GM12878 (cell line): ENCODE measurements around the gene CDK5RAP3. TPM values are rescaled to one million over a fixed set of nuclear protein-coding genes. Genes with fewer than 3 reads are reported as not detected.

ENCODE experiments used
- ATAC-seq: fragments of 200-7000 bp; cut with Tn5 transposase; 3 replicates; pipeline ENCODE4 v1.9.1; 2020; ENCODE audit warnings: mild to moderate bottlenecking, moderate library complexity
- BruUV-seq: library from RNA; stranded (reverse); fragments of 400-500 nt; replicated peaks from 2 replicates; lab custom pipeline; 2021; lab: Mats Ljungman, UMichigan
- CTCF ChIA-PET: fragments of 300-600 bp; sonication (Branson Sonifier 250); formaldehyde crosslinking; extraction: SDS; loops from one replicate; lab custom pipeline; 2021; ENCODE audit warnings: inconsistent platforms; lab: Yijun Ruan, JAX
- POLR2A ChIA-PET: fragments of 350-600 bp; formaldehyde crosslinking; extraction: SDS; loops from one replicate; lab custom pipeline; 2021; ENCODE audit warnings: inconsistent platforms; lab: Charles Lee
- RAD21 ChIA-PET: fragments of 300-600 bp; sonication (Branson Sonifier 250); formaldehyde crosslinking; loops from one replicate; lab custom pipeline; 2023; ENCODE audit warnings: antibody characterized with exemption; ENCODE audit not compliant: unreplicated experiment; lab: Charles Lee
- SMC1A ChIA-PET: fragments of 300-600 bp; sonication (Branson Sonifier 250); formaldehyde crosslinking; loops from one replicate; lab custom pipeline; 2023; ENCODE audit not compliant: unreplicated experiment, uncharacterized antibody; lab: Charles Lee
- DNase-seq: peaks from one replicate; pipeline ENCODE4 v3.0.0-alpha.2; 2011; ENCODE audit warnings: low read depth, low spot score
- FAIRE-seq: peaks from 3 replicates; lab custom pipeline; 2011; peaks lifted over from hg19 to GRCh38; lab: Jason Lieb, UNC
- H2AFZ ChIP-seq: 2 replicates; pipeline ENCODE4 v1.6.0; 2011; ENCODE audit warnings: low read depth, low read length, control low read depth; ENCODE audit not compliant: control insufficient read depth
- H3K27ac ChIP-seq: 2 replicates; pipeline ENCODE4 v1.5.1; 2011; ENCODE audit warnings: control low read depth; ENCODE audit not compliant: control insufficient read depth, insufficient read depth
- H3K27me3 ChIP-seq, 2 experiments: replicated peaks in 1 of 2; 2 replicates each; pipeline versions ENCODE4 v1.6.0 to v1.6.1; 2011; ENCODE audit warnings: low read length in 1 of 2; ENCODE audit not compliant: control insufficient read depth in 2 of 2, insufficient read depth in 2 of 2
- H3K36me3 ChIP-seq, 2 experiments: 2 replicates each; pipeline ENCODE4 v1.5.1; 2011; ENCODE audit warnings: low read length in 1 of 2; ENCODE audit not compliant: control insufficient read depth in 2 of 2, insufficient read depth in 2 of 2
- H3K4me1 ChIP-seq: 2 replicates; pipeline ENCODE4 v1.6.1; 2011; ENCODE audit warnings: mild to moderate bottlenecking, low read length, moderate library complexity, mixed read lengths; ENCODE audit not compliant: control insufficient read depth, insufficient read depth
- H3K4me2 ChIP-seq: 2 replicates; pipeline ENCODE4 v1.6.0; 2011; ENCODE audit warnings: control low read depth; ENCODE audit not compliant: control insufficient read depth, insufficient read depth
- H3K4me3 ChIP-seq: fragments of 200-600 bp; sonication (generic); 2 replicates; pipeline ENCODE4 v1.5.1; 2016
- H3K79me2 ChIP-seq: 2 replicates; pipeline ENCODE4 v1.6.0; 2011; ENCODE audit warnings: low read length; ENCODE audit not compliant: control insufficient read depth, insufficient read depth
- H3K9ac ChIP-seq: 2 replicates; pipeline ENCODE4 v1.8.0; 2011; ENCODE audit warnings: low read length, control low read depth, mixed read lengths; ENCODE audit not compliant: control insufficient read depth, insufficient read depth
- H3K9me3 ChIP-seq: replicated peaks from 3 replicates; pipeline ENCODE4 v1.5.1; 2011; ENCODE audit warnings: mild to moderate bottlenecking, low read length; ENCODE audit not compliant: control insufficient read depth, insufficient read depth
- H4K20me1 ChIP-seq: 2 replicates; pipeline ENCODE4 v1.6.0; 2011; ENCODE audit not compliant: control insufficient read depth, insufficient read depth
- BRCA1 ChIP-seq: IDR thresholded peaks from 2 replicates; pipeline ENCODE4 v1.6.1; 2011; ENCODE audit warnings: low read depth, low read length, improper control_type of control experiment
- CEBPB ChIP-seq, 2 experiments: fragments of 150-350 bp in 1 of 2; IDR thresholded peaks; 2 replicates each; pipeline ENCODE4 v1.6.1; 2012 to 2014; ENCODE audit warnings: low read depth in 2 of 2, low read length in 2 of 2, borderline replicate concordance in 1 of 2, inconsistent platforms in 1 of 2
- EGR1 ChIP-seq, 2 experiments: IDR thresholded peaks; 1 replicate in 1 of 2; 2 replicates in 1 of 2; pipeline ENCODE4 v1.6.1; 2011 to 2012; ENCODE audit warnings: low read depth in 2 of 2, low read length in 2 of 2, borderline replicate concordance in 1 of 2, mild to moderate bottlenecking in 1 of 2, moderate library complexity in 1 of 2
- ELK1 ChIP-seq: IDR thresholded peaks from 2 replicates; pipeline ENCODE4 v1.6.1; 2012; ENCODE audit warnings: low read depth, low read length, improper control_type of control experiment
- FOS ChIP-seq: IDR thresholded peaks from 3 replicates; pipeline ENCODE4 v1.6.1; 2011; ENCODE audit warnings: borderline replicate concordance; ENCODE audit not compliant: insufficient read length; ENCODE audit errors: extremely low read depth
- FOXM1 ChIP-seq: IDR thresholded peaks from 2 replicates; pipeline ENCODE4 v1.6.1; 2012; ENCODE audit warnings: low read depth, mild to moderate bottlenecking, inconsistent platforms, low read length, moderate library complexity
- GABPA ChIP-seq: IDR thresholded peaks from 2 replicates; pipeline ENCODE4 v1.6.1; 2014; ENCODE audit warnings: antibody characterized with exemption, low read depth, mild to moderate bottlenecking, inconsistent platforms
- IRF4 ChIP-seq: IDR thresholded peaks from 2 replicates; pipeline ENCODE4 v1.6.1; 2011; ENCODE audit warnings: low read depth, low read length
- KAT2A ChIP-seq: conservative IDR thresholded peaks from 2 replicates; pipeline ENCODE4 v1.6.1; 2011; ENCODE audit warnings: low read depth, low read length; ENCODE audit not compliant: control insufficient read depth
- MTA3 ChIP-seq: IDR thresholded peaks from 2 replicates; pipeline ENCODE4 v1.6.1; 2012; ENCODE audit warnings: low read length, inconsistent platforms, borderline replicate concordance
- SREBF2 ChIP-seq: IDR thresholded peaks from 2 replicates; pipeline ENCODE4 v1.6.1; 2012; ENCODE audit warnings: mild to moderate bottlenecking, low read length
- TCF12 ChIP-seq: IDR thresholded peaks from 2 replicates; pipeline ENCODE4 v1.6.1; 2011; ENCODE audit warnings: low read depth, mild to moderate bottlenecking, low read length
- whole genome bisulfite sequencing: methylation state at CpG from one replicate; pipeline ENCODE4 v1.1.6; 2016; ENCODE audit warnings: low lambda C conversion rate; ENCODE audit not compliant: insufficient replicate concordance, insufficient coverage; ENCODE audit errors: missing lambda C conversion rate; 5-methylcytosine and 5-hydroxymethylcytosine counted together
- in situ Hi-C: fragments of 300-500 bp; cut with MboI; formaldehyde crosslinking; loops from 9 replicates; pipeline ENCODE4 v1.14.3; 2018; ENCODE audit warnings: mixed read lengths
- intact Hi-C: fragments of 100-400 bp; cut with micrococcal nuclease; formaldehyde crosslinking; loops from one replicate; pipeline ENCODE4 v1.14.2; 2022; ENCODE audit not compliant: unreplicated experiment
- polyA plus RNA-seq, 11 experiments: library from polyadenylated mRNA; depleted of rRNA in 4 of 11; unstranded in 6 of 11; stranded (reverse) in 5 of 11; fragments of >200 nt; fragmentation: Nextera tagmentation in 4 of 11; fragmentation: Illumina TruSeq in 1 of 11; extraction: Ambion mirVana in 4 of 11; extraction: Trizol in 1 of 11; gene quantifications; 1 replicate in 1 of 11; 2 replicates in 10 of 11; pipeline versions ENCODE4 v1.2.1 to v1.2.3, GENCODE V29; 2011 to 2016; ENCODE audit warnings: inconsistent platforms in 2 of 11, missing spikeins in 2 of 11, low read depth in 1 of 11
- total RNA-seq, 4 experiments: library from RNA; depleted of rRNA in 3 of 4; stranded (reverse); fragments of >200 nt in 3 of 4; fragmentation: Illumina TruSeq in 1 of 4; extraction: Trizol in 1 of 4; gene quantifications; 2 replicates each; pipeline versions ENCODE4 v1.2.1 to v1.2.3, GENCODE V29; 2013 to 2021
- TF ChIP-seq, protein P1 (sequence below): IDR thresholded peaks from 2 replicates; pipeline ENCODE4 v1.6.1; 2012; ENCODE audit warnings: low read depth, low read length, improper control_type of control experiment
- TF ChIP-seq, protein P2 (sequence below): IDR thresholded peaks from 2 replicates; pipeline ENCODE4 v1.6.1; 2012; ENCODE audit warnings: low read length, inconsistent platforms

Gene CDK5RAP3
- total and polyA plus RNA-seq, 10 of the 15 experiments (the other 5 are each of a cell fraction or from before 2014, with no cell fraction given), result 69.4 to 237 (median 160) TPM

GRCh38 chr17:47964856-47965255 lies 6.1 kb upstream of the CDK5RAP3 start:
- POLR2A ChIA-PET, result no interaction called here

DNA sequence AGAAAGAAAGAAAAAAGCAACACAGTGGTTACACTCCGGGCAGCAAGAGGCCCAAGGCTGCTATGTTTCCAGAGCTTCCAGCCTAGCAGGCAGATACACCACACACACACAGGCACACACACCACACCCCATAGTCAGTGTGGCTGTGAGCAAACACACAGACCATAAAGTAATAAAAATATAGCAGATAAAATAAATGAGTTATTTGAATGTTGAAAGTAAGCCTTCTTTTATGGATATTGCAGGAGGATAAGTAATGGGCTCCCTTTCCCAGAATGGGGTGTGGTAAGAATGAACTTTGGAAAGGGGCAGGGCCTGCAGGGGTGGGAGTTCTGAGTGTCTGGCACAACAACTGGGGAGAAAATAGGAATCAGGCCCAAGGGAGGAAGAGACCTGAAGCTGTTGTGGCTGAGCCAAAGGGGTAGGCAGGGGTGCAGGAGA lies 4.8 kb upstream of the CDK5RAP3 start:
- Histone ChIP-seq H3K9ac (no peak overlapping the region), H2AFZ (no peak overlapping the region), H3K36me3 (no peaks in the 10 kb centered on the region), H3K79me2 (peaks cover 2% of the 10 kb centered on the region), H3K4me3 (no peak overlapping the region), H3K4me2 (no peak overlapping the region), H3K9me3 (no peaks in the 10 kb centered on the region), H3K27me3 (no peaks in the 10 kb centered on the region), H4K20me1 (no peaks in the 10 kb centered on the region), H3K27ac (no peak overlapping the region), H3K4me1 (peaks cover 6% of the 10 kb centered on the region)
- intact Hi-C loops, result no loop called here
- ATAC-seq (no peak), FAIRE-seq (no peak), DNase-seq (no peak)
- in situ Hi-C loops, result no loop called here
- TF ChIP-seq FOXM1 (no peak), ELK1 (no peak), IRF4 (no peak), EGR1 (IDR thresholded peaks at IDR 0.05; ENCODE audit: borderline replicate concordance in 1 of 2, low read depth in 2 of 2, low read length in 2 of 2) (no peak), TCF12 (no peak), SREBF2 (no peak), FOS (no peak), MTA3 (no peak), KAT2A (no peak), BRCA1 (no peak), GABPA (no peak)
- TF ChIP-seq, protein P1, sequence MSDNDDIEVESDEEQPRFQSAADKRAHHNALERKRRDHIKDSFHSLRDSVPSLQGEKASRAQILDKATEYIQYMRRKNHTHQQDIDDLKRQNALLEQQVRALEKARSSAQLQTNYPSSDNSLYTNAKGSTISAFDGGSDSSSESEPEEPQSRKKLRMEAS, result no peak
- TF ChIP-seq, protein P2, sequence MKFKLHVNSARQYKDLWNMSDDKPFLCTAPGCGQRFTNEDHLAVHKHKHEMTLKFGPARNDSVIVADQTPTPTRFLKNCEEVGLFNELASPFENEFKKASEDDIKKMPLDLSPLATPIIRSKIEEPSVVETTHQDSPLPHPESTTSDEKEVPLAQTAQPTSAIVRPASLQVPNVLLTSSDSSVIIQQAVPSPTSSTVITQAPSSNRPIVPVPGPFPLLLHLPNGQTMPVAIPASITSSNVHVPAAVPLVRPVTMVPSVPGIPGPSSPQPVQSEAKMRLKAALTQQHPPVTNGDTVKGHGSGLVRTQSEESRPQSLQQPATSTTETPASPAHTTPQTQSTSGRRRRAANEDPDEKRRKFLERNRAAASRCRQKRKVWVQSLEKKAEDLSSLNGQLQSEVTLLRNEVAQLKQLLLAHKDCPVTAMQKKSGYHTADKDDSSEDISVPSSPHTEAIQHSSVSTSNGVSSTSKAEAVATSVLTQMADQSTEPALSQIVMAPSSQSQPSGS, result no peak
- WGBS, result 22% methylated on average over 1 of the region's 1 CpG
- CTCF ChIA-PET, result interaction anchor here (0.9 to 14.3 kb wide), 2 partner anchors 12 to 20 kb away, joined by 5 to 463 read pairs; partner anchors contain the start of gene PNPO
- POLR2A ChIA-PET, result no interaction called here
- SMC1A ChIA-PET, result interaction anchor here (0.9 to 1.6 kb wide), 2 partner anchors 15 to 17 kb away, joined by 3 to 6 read pairs; no protein-coding TSS in a partner anchor
- BruUV-seq, result no TSS peak
- RAD21 ChIA-PET, result interaction anchor here (1.1 kb wide), 1 partner anchor 52 kb away, joined by 3 read pairs; no protein-coding TSS in a partner anchor

More at GRCh38 chr17:47964856-47965255, 6.1 kb upstream of the CDK5RAP3 start:
- Histone ChIP-seq H3K36me3 (no peaks in the 10 kb centered on the region), H3K27ac (no peak overlapping the region), H4K20me1 (no peaks in the 10 kb centered on the region), H2AFZ (no peak overlapping the region), H3K4me1 (no peaks in the 10 kb centered on the region), H3K4me3 (no peak overlapping the region), H3K27me3 (no peaks in the 10 kb centered on the region), H3K4me2 (no peak overlapping the region), H3K79me2 (no peaks in the 10 kb centered on the region), H3K9me3 (no peaks in the 10 kb centered on the region), H3K9ac (no peak overlapping the region)
- DNase-seq (no peak), FAIRE-seq (no peak), ATAC-seq (no peak)
- no peak for TF ChIP-seq CEBPB (IDR thresholded peaks at IDR 0.05; ENCODE audit: borderline replicate concordance in 1 of 2, low read depth in 2 of 2, low read length in 2 of 2)
- SMC1A ChIA-PET, result interaction anchor here (0.9 to 1.6 kb wide), 2 partner anchors 15 kb away, joined by 3 to 7 read pairs; no protein-coding TSS in a partner anchor
- intact Hi-C loops, result no loop called here
- RAD21 ChIA-PET, result interaction anchor here (1.7 kb wide), 1 partner anchor 54 kb away, joined by 4 read pairs; no protein-coding TSS in a partner anchor
- BruUV-seq, result no TSS peak
- CTCF ChIA-PET, result interaction anchor here (1.2 to 14.3 kb wide), 2 partner anchors 19 to 53 kb away, joined by 4 to 463 read pairs; partner anchors contain the start of gene PNPO
- in situ Hi-C loops, result no loop called here
- WGBS, result 82% methylated on average over 5 of the region's 5 CpGs
